IMR-90 (cell line): ENCODE data around the gene OTOGL.

ENCODE experiments used
- MAFK ChIP-seq: IDR thresholded peaks from 2 replicates; pipeline ENCODE4 v1.6.1; 2012; ENCODE audit warnings: low read depth, low read length, improper control_type of control experiment
- POLR2A ChIP-seq: IDR thresholded peaks from 2 replicates; pipeline ENCODE4 v1.6.1; 2012; ENCODE audit warnings: mild to moderate bottlenecking, low read depth, low read length
- RCOR1 ChIP-seq: IDR thresholded peaks from 2 replicates; pipeline ENCODE4 v1.6.1; 2012; ENCODE audit warnings: mild to moderate bottlenecking, low read length, improper control_type of control experiment; ENCODE audit not compliant: insufficient replicate concordance
- RFX5 ChIP-seq: IDR thresholded peaks from 2 replicates; pipeline ENCODE4 v1.8.0; 2012; ENCODE audit warnings: low read depth, mild to moderate bottlenecking, low read length, moderate library complexity
- TF ChIP-seq, protein P1 (sequence below): conservative IDR thresholded peaks from 2 replicates; pipeline ENCODE4 v1.5.1; 2012; ENCODE audit warnings: mild to moderate bottlenecking, low read depth, low read length, improper control_type of control experiment
- TF ChIP-seq, protein P2 (sequence below): fragments of 150-350 bp; IDR thresholded peaks from 2 replicates; pipeline ENCODE4 v1.6.1; 2016; ENCODE audit warnings: low read depth, mild to moderate bottlenecking, low read length, moderate library complexity, borderline replicate concordance

DNA sequence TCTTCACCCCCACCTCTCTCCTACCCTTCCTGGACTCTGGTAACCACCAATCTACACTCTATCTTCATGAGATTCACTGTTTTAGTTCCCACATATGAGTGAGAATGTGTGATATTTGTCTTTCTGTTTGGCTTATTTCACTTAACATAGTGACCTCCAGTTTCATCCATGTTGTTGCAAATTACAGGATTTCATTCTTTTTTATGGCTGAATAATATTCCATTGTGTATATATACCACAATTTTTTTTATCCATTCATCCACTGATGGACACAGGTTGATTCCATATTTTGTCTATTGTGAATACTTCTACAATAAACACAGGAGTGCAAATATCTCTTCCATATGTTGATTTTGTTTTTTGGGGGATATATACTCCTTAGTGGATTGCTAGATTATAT is 140.5 kb downstream of the OTOGL start:
- TF ChIP-seq RCOR1 (no peak), POLR2A (no peak), MAFK (no peak), RFX5 (no peak)
- TF ChIP-seq, protein P1, sequence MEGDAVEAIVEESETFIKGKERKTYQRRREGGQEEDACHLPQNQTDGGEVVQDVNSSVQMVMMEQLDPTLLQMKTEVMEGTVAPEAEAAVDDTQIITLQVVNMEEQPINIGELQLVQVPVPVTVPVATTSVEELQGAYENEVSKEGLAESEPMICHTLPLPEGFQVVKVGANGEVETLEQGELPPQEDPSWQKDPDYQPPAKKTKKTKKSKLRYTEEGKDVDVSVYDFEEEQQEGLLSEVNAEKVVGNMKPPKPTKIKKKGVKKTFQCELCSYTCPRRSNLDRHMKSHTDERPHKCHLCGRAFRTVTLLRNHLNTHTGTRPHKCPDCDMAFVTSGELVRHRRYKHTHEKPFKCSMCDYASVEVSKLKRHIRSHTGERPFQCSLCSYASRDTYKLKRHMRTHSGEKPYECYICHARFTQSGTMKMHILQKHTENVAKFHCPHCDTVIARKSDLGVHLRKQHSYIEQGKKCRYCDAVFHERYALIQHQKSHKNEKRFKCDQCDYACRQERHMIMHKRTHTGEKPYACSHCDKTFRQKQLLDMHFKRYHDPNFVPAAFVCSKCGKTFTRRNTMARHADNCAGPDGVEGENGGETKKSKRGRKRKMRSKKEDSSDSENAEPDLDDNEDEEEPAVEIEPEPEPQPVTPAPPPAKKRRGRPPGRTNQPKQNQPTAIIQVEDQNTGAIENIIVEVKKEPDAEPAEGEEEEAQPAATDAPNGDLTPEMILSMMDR, result no peak
- TF ChIP-seq, protein P2, sequence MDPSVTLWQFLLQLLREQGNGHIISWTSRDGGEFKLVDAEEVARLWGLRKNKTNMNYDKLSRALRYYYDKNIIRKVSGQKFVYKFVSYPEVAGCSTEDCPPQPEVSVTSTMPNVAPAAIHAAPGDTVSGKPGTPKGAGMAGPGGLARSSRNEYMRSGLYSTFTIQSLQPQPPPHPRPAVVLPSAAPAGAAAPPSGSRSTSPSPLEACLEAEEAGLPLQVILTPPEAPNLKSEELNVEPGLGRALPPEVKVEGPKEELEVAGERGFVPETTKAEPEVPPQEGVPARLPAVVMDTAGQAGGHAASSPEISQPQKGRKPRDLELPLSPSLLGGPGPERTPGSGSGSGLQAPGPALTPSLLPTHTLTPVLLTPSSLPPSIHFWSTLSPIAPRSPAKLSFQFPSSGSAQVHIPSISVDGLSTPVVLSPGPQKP, result no peak
